Measurements from ENCODE around the gene SLC17A9.
A peak's percentile ranks its signal among the peaks of the same experiment; 100 is the strongest.
"Not testable (repeated sequence)": the region's sequence is repeated elsewhere in the genome, so short reads cannot be mapped to it uniquely, and the experiment has no call there.

The SLC17A9 gene

GRCh38 chr20:62923059-62923668, 29.3 kb upstream of the SLC17A9 start:
- not testable (repeated sequence) for H3K36me3 ChIP-seq (ENCODE audit: control insufficient read depth, insufficient read depth, low read length); H3K4me3 ChIP-seq (ENCODE audit: low read length); H3K79me1 ChIP-seq (ENCODE audit: low read length); H3K4me2 ChIP-seq (ENCODE audit: low read length); H3K18ac ChIP-seq (ENCODE audit: low read length); H4K8ac ChIP-seq (ENCODE audit: low read depth, low read length); H2BK5ac ChIP-seq (ENCODE audit: low read length); H3K56ac ChIP-seq (ENCODE audit: low read length); H3K9ac ChIP-seq (ENCODE audit: low read length); H3K23ac ChIP-seq (ENCODE audit: low read length); H3K27ac ChIP-seq (ENCODE audit: low read depth, low read length); H3K4ac ChIP-seq (ENCODE audit: low read depth, low read length); H4K5ac ChIP-seq (ENCODE audit: low read length); H2AK5ac ChIP-seq (ENCODE audit: low read length); H2BK120ac ChIP-seq (ENCODE audit: low read depth, low read length); H3K27me3 ChIP-seq (ENCODE audit: insufficient read depth, low read length, poor library complexity); H2BK15ac ChIP-seq (replicated peaks; ENCODE audit: low read depth)
- no CpG with 5 or more reads among the region's 17 CpGs for WGBS (ENCODE audit: extremely low coverage, insufficient coverage, low lambda C conversion rate)
- peak; percentile 82 for DNase-seq
- H3K4me1 ChIP-seq (ENCODE audit: control insufficient read depth, low read depth, low read length): peaks cover 22% of the 10 kb centered on the region
- peaks cover 90% of the 10 kb centered on the region for H3K79me2 ChIP-seq (ENCODE audit: control insufficient read depth, insufficient read depth, low read length)

- no peak for DNase-seq
- H3K9ac ChIP-seq (ENCODE audit: low read length): no peak overlapping the region
- no peak overlapping the region for H4K8ac ChIP-seq (ENCODE audit: low read depth, low read length)
- peaks cover 88% of the 10 kb centered on the region for H3K79me2 ChIP-seq (ENCODE audit: control insufficient read depth, insufficient read depth, low read length)
- no peak overlapping the region for H2BK15ac ChIP-seq (replicated peaks; ENCODE audit: low read depth)
- no peak overlapping the region for H4K5ac ChIP-seq (ENCODE audit: low read length)
- no peak overlapping the region for H3K18ac ChIP-seq (ENCODE audit: low read length)
- H3K27me3 ChIP-seq (ENCODE audit: insufficient read depth, low read length, poor library complexity): no peaks in the 10 kb centered on the region
- no peak overlapping the region for H3K4ac ChIP-seq (ENCODE audit: low read depth, low read length)
- no peak overlapping the region for H2BK120ac ChIP-seq (ENCODE audit: low read depth, low read length)
- no peak overlapping the region for H3K4me3 ChIP-seq (ENCODE audit: low read length)
- H3K4me2 ChIP-seq (ENCODE audit: low read length): no peak overlapping the region
- no peaks in the 10 kb centered on the region for H3K36me3 ChIP-seq (ENCODE audit: control insufficient read depth, insufficient read depth, low read length)
- WGBS (ENCODE audit: extremely low coverage, insufficient coverage, low lambda C conversion rate): 100% methylated on average over 1 of the region's 7 CpGs
- H3K23ac ChIP-seq (ENCODE audit: low read length): no peak overlapping the region
- no peak overlapping the region for H2AK5ac ChIP-seq (ENCODE audit: low read length)
- H3K27ac ChIP-seq (ENCODE audit: low read depth, low read length): no peak overlapping the region
- no peak overlapping the region for H2BK5ac ChIP-seq (ENCODE audit: low read length)
- H3K56ac ChIP-seq (ENCODE audit: low read length): no peak overlapping the region
- peaks cover 7% of the 10 kb centered on the region for H3K79me1 ChIP-seq (ENCODE audit: low read length)
- peaks cover 22% of the 10 kb centered on the region for H3K4me1 ChIP-seq (ENCODE audit: control insufficient read depth, low read depth, low read length)
Measured at GRCh38 chr20:62923669-62924441, 28.7 kb upstream of the SLC17A9 start.

DNA sequence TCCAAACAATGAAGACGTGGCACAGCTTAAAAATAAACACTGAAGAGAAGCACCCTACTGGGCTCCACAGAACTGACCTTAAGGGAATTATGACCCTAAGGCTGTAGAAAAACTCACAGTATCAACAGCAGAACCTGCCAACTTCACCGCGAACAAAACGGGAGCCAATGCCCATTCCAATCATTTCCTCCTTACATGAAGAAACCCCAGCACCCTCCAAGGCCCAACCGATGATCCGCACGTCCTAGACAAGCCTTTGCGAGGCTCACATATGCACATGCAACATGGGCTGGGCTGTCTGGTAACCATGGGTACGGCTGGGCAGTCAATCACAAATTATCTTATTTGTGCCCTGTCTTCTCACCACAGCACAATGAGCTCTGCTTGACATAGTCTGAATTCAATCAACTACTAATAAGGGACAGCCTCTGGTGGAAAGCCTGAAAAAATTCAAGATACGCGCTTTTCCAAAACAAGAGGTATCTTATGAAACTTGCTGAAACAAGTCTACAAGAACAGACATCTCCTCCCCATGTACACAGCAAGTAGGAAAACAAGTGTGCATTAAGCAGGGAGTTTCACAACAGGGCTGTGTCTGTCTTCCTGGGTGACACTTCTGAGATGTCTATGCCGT, 27.9 kb upstream of the SLC17A9 start:
- H2BK5ac ChIP-seq (ENCODE audit: low read length): no peak overlapping the region
- H4K5ac ChIP-seq (ENCODE audit: low read length): no peak overlapping the region
- H3K23ac ChIP-seq (ENCODE audit: low read length): no peak overlapping the region
- H4K8ac ChIP-seq (ENCODE audit: low read depth, low read length): no peak overlapping the region
- H2AK5ac ChIP-seq (ENCODE audit: low read length): no peak overlapping the region
- no CpG with 5 or more reads among the region's 12 CpGs for WGBS (ENCODE audit: extremely low coverage, insufficient coverage, low lambda C conversion rate)
- H3K4me1 ChIP-seq (ENCODE audit: control insufficient read depth, low read depth, low read length): peaks cover 21% of the 10 kb centered on the region
- no peaks in the 10 kb centered on the region for H3K36me3 ChIP-seq (ENCODE audit: control insufficient read depth, insufficient read depth, low read length)
- H3K4ac ChIP-seq (ENCODE audit: low read depth, low read length): no peak overlapping the region
- peaks cover 83% of the 10 kb centered on the region for H3K79me2 ChIP-seq (ENCODE audit: control insufficient read depth, insufficient read depth, low read length)
- DNase-seq: no peak
- H3K27ac ChIP-seq (ENCODE audit: low read depth, low read length): no peak overlapping the region
- H3K56ac ChIP-seq (ENCODE audit: low read length): peak overlapping the region; percentile 95
- no peaks in the 10 kb centered on the region for H3K27me3 ChIP-seq (ENCODE audit: insufficient read depth, low read length, poor library complexity)
- H3K4me2 ChIP-seq (ENCODE audit: low read length): peak overlapping the region; percentile 93
- H3K79me1 ChIP-seq (ENCODE audit: low read length): peaks cover 7% of the 10 kb centered on the region
- no peak overlapping the region for H2BK120ac ChIP-seq (ENCODE audit: low read depth, low read length)
- no peak overlapping the region for H2BK15ac ChIP-seq (replicated peaks; ENCODE audit: low read depth)
- H3K9ac ChIP-seq (ENCODE audit: low read length): peak overlapping the region; percentile 96
- no peak overlapping the region for H3K4me3 ChIP-seq (ENCODE audit: low read length)
- H3K18ac ChIP-seq (ENCODE audit: low read length): no peak overlapping the region

DNA sequence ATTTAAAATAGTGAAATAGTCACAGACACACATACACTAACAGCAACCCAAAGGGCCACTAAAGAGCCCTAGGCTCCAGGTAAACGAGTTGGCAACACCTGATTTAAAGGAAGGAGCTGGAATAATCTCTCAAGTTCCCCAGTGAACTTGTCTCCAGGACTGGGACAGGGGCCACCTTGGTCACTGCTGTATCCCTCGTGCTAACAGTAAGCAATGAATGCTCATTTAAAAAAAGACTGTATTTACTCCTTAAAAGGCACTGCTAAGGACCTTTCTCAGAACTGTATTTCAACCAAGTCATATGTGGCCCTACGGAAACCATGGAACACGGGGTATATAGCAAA, 27.5 kb upstream of the SLC17A9 start:
- Histone ChIP-seq H3K9ac (ENCODE audit: low read length) (peak overlapping the region; percentile 96), H2BK120ac (ENCODE audit: low read depth, low read length) (no peak overlapping the region), H3K4ac (ENCODE audit: low read depth, low read length) (peak overlapping the region; percentile 99), H3K18ac (ENCODE audit: low read length) (no peak overlapping the region), H3K79me2 (ENCODE audit: control insufficient read depth, insufficient read depth, low read length) (peaks cover 82% of the 10 kb centered on the region), H3K36me3 (ENCODE audit: control insufficient read depth, insufficient read depth, low read length) (no peaks in the 10 kb centered on the region), H3K27ac (ENCODE audit: low read depth, low read length) (no peak overlapping the region), H2BK5ac (ENCODE audit: low read length) (no peak overlapping the region), H3K56ac (ENCODE audit: low read length) (peak overlapping the region; percentile 95), H3K4me3 (ENCODE audit: low read length) (peak overlapping the region; percentile 94), H4K5ac (ENCODE audit: low read length) (no peak overlapping the region), H3K27me3 (ENCODE audit: insufficient read depth, low read length, poor library complexity) (no peaks in the 10 kb centered on the region), H2BK15ac (replicated peaks; ENCODE audit: low read depth) (no peak overlapping the region), H3K79me1 (ENCODE audit: low read length) (peaks cover 7% of the 10 kb centered on the region), H3K4me2 (ENCODE audit: low read length) (peak overlapping the region; percentile 93), H3K23ac (ENCODE audit: low read length) (peak overlapping the region; percentile 29), H4K8ac (ENCODE audit: low read depth, low read length) (no peak overlapping the region), H2AK5ac (ENCODE audit: low read length) (no peak overlapping the region), H3K4me1 (ENCODE audit: control insufficient read depth, low read depth, low read length) (peaks cover 20% of the 10 kb centered on the region)
- no CpG with 5 or more reads among the region's 4 CpGs for WGBS (ENCODE audit: extremely low coverage, insufficient coverage, low lambda C conversion rate)
- DNase-seq: no peak

DNA sequence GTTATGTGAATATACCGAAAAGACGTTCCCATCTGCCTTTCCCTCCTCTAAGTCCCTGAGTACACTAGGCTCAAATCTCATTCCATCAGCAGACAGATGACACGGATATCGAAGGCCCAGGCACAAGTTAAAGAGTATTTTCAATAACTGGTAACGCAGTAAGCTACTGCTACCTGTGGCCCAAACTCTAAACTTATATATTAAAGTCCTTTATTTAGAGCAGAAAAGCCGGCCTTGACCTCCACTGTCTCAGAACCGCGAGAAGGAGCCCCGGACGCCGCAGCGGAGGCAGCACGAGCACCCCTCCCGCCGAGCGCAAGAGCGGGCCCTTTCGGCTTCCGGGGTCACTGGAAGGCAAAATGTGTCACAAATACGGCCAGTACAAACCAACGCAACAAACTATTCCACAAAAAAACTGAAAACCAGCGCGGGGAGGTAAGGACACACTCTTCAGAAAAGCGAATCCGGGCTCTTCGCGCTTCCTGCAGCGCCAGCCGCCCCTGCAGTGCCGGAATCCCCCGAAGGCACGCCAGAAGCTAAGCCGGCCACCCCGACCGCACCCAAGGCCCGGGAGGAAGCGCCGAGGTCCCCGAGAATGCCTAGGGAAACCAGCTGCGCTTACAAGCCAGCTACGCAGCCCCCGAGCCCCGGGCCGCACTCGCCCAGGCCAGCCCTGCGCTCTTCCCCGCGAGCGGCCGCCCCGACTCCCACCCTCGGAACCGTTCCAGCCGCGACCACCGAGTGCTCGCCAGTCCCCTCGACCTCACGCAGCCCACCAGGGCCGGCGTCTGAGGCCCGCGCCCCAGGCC, 26.9 kb upstream of the SLC17A9 start:
- Histone ChIP-seq H2BK5ac (ENCODE audit: low read length) (peak overlapping the region; percentile 81), H3K4me1 (ENCODE audit: control insufficient read depth, low read depth, low read length) (peaks cover 18% of the 10 kb centered on the region), H3K18ac (ENCODE audit: low read length) (peak overlapping the region; percentile 100), H3K4me2 (ENCODE audit: low read length) (peak overlapping the region; percentile 93), H2BK120ac (ENCODE audit: low read depth, low read length) (peak overlapping the region; percentile 90), H3K36me3 (ENCODE audit: control insufficient read depth, insufficient read depth, low read length) (no peaks in the 10 kb centered on the region), H3K4me3 (ENCODE audit: low read length) (peak overlapping the region; percentile 94), H3K79me1 (ENCODE audit: low read length) (peaks cover 5% of the 10 kb centered on the region), H4K5ac (ENCODE audit: low read length) (no peak overlapping the region), H4K8ac (ENCODE audit: low read depth, low read length) (peak overlapping the region; percentile 87), H3K23ac (ENCODE audit: low read length) (peak overlapping the region; percentile 95), H3K56ac (ENCODE audit: low read length) (peak overlapping the region; percentile 95), H3K79me2 (ENCODE audit: control insufficient read depth, insufficient read depth, low read length) (peaks cover 82% of the 10 kb centered on the region), H2AK5ac (ENCODE audit: low read length) (no peak overlapping the region), H2BK15ac (replicated peaks; ENCODE audit: low read depth) (no peak overlapping the region), H3K27me3 (ENCODE audit: insufficient read depth, low read length, poor library complexity) (no peaks in the 10 kb centered on the region), H3K27ac (ENCODE audit: low read depth, low read length) (peak overlapping the region; percentile 91), H3K9ac (ENCODE audit: low read length) (peak overlapping the region; percentile 96), H3K4ac (ENCODE audit: low read depth, low read length) (peak overlapping the region; percentile 99)
- WGBS (ENCODE audit: extremely low coverage, insufficient coverage, low lambda C conversion rate): no CpG with 5 or more reads among the region's 63 CpGs
- peak; percentile 40 for DNase-seq
